NT2/D1 (cell line): ENCODE measurements around the gene MAML3.

Experiments
- DNase-seq: peaks from one replicate; pipeline ENCODE4 v3.0.0-alpha.2; 2011; ENCODE audit warnings: low read depth, low spot score
- H3K27me3 ChIP-seq: 2 replicates; pipeline ENCODE4 v1.6.0; 2011; ENCODE audit warnings: mild to moderate bottlenecking; ENCODE audit not compliant: insufficient read length, insufficient read depth
- H3K36me3 ChIP-seq: 2 replicates; pipeline ENCODE4 v1.6.1; 2011; ENCODE audit warnings: mild to moderate bottlenecking, low read length, mixed read lengths; ENCODE audit not compliant: insufficient read depth, insufficient read length
- H3K4me1 ChIP-seq: 2 replicates; pipeline ENCODE4 v1.5.1; 2011; ENCODE audit not compliant: insufficient read depth, insufficient read length
- H3K4me3 ChIP-seq: 2 replicates; pipeline ENCODE4 v1.5.1; 2011; ENCODE audit warnings: low read depth; ENCODE audit not compliant: insufficient read length
- H3K9ac ChIP-seq: 2 replicates; pipeline ENCODE4 v1.6.0; 2011; ENCODE audit warnings: low read depth; ENCODE audit not compliant: insufficient read length
- H3K9me3 ChIP-seq: 2 replicates; pipeline ENCODE4 v1.5.1; 2011; ENCODE audit warnings: mild to moderate bottlenecking, low read length; ENCODE audit not compliant: insufficient read depth
- SUZ12 ChIP-seq: IDR thresholded peaks from 2 replicates; pipeline ENCODE4 v1.6.1; 2011; ENCODE audit not compliant: insufficient read length, insufficient read depth; ENCODE audit errors: extremely low read depth
- YY1 ChIP-seq: IDR thresholded peaks from 2 replicates; pipeline ENCODE4 v1.6.1; 2011; ENCODE audit not compliant: insufficient read length, insufficient read depth
- ZNF274 ChIP-seq: IDR thresholded peaks from 2 replicates; pipeline ENCODE4 v1.6.1; 2011; ENCODE audit warnings: mild to moderate bottlenecking, low read depth, low read length

MAML3 gene

DNA sequence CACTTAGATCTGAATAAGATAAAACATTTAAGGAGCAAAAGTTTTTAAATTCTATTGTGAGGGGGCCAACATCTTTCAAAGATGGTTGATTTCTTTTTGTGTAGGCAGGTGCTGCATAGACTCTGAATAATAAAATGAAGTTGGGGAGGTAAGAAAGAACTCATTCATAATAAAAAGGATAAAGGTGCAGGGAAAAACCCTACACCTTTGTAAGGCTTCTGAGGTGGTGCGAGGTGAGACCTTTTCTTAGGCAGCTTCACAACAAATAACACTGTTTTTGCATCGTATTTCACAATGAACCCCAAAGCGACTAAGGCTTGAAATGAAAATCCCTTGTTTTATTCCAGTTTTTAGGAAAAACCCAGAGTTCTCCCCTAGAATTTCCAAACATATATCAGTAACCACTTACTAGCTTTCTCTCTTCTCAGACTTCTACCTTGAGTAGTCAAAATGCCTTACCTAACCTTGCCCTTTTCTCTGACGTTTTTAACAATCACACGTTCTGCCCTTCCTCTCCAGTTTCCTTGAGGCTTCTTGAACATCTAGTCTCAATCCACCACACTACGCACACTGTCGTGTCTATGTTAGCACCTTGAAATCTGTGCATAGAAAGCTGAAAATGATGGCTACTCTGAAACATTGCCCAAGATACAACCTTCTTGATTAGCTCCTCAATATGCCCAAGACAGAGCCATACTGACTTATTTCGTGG is 30.2 kb downstream of the MAML3 start:
- H3K36me3 ChIP-seq = no peaks in the 10 kb centered on the region
- TF ChIP-seq SUZ12 = no peak
- TF ChIP-seq YY1 = no peak
- TF ChIP-seq ZNF274 = no peak
- DNase-seq = no peak
- no peak overlapping the region for H3K4me3 ChIP-seq
- no peaks in the 10 kb centered on the region for H3K4me1 ChIP-seq
- H3K27me3 ChIP-seq = no peaks in the 10 kb centered on the region
- no peaks in the 10 kb centered on the region for H3K9me3 ChIP-seq
- H3K9ac ChIP-seq = no peak overlapping the region

DNA sequence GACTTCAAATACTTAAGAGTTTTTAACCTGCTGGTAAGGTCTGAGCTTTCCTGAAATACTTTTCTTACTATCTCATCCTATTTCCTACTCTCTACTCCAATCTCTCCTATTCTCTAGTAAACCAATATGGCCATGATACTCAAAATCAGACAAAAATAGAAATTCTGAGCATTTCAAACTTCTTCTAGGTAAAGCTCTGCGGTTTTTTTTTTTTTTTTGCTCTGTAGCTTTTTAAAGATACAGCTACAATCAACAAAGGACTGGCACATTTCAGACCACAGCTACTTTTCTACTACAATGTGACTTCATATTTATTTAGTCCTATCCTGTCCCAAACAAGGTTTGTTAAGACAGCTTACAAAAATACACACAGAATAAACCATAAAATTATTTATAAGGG is 31.1 kb downstream of the MAML3 start:
- no peak overlapping the region for H3K4me3 ChIP-seq
- no peaks in the 10 kb centered on the region for H3K4me1 ChIP-seq
- H3K9ac ChIP-seq = no peak overlapping the region
- DNase-seq = no peak
- H3K27me3 ChIP-seq = no peaks in the 10 kb centered on the region
- H3K9me3 ChIP-seq = no peaks in the 10 kb centered on the region
- no peak for TF ChIP-seq ZNF274
- no peaks in the 10 kb centered on the region for H3K36me3 ChIP-seq

DNA sequence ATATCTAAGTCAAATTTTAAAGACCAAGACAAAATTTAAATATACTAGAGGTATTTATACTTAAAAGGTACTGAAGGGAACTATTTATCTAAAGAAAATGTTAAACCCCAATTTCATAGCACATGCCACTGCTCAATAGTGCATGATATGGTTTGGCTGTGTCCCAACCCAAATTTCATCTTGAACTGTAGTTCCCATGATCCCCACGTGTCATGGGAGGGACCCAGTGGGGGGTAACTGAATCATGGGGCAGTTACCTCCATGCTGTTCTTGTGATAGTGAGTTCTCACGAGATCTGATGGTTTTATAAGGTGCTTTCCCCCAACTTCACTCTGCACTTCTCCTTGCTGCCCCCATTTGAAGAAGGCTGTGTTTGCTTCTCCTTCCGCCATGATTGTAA is 32.3 kb downstream of the MAML3 start:
- no peaks in the 10 kb centered on the region for H3K4me1 ChIP-seq
- H3K9ac ChIP-seq = no peak overlapping the region

DNA sequence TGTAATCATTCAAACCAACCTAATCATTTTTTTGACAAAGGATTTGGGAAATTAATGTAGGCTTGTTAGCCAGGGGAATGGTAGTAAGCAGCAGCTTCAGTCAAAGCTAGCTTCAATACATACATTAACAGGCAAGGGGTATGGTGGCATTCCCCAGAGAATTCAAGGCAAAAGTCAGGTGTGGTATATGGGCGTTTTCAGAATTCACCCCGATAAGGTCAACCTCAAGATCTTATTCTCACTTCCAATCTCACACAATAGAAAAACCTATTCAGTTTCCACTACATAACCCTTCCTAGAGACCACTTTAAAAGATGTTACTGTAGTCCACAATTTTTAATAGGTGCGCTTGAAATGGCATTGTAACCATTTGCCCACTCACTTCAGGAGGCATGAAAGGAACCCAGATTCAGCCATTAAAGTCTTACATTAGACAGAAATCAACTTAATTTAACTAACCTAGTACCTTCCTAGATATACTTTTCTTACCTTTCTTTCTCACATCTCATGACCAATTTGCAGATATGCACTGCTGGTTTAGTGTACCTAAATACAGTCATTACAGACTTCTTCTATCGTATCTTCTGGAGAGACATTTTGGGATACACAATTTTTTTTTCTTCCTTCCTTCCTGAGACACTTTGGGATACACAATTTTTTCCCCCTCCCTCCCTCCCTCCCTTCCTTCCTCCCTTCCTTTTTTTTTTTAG is 34.9 kb downstream of the MAML3 start:
- DNase-seq = no peak
- Histone ChIP-seq H3K36me3 (no peaks in the 10 kb centered on the region), H3K27me3 (no peaks in the 10 kb centered on the region), H3K4me3 (no peak overlapping the region), H3K4me1 (no peaks in the 10 kb centered on the region), H3K9me3 (no peaks in the 10 kb centered on the region), H3K9ac (no peak overlapping the region)
- TF ChIP-seq YY1 (no peak), ZNF274 (no peak), SUZ12 (no peak)

More for the DNA sequence above, 32.3 kb downstream of the MAML3 start:
- TF ChIP-seq ZNF274 (no peak), YY1 (no peak), SUZ12 (no peak)
- Histone ChIP-seq H3K4me3 (no peak overlapping the region), H3K36me3 (no peaks in the 10 kb centered on the region), H3K27me3 (no peaks in the 10 kb centered on the region), H3K9me3 (no peaks in the 10 kb centered on the region)
- DNase-seq = no peak

DNA sequence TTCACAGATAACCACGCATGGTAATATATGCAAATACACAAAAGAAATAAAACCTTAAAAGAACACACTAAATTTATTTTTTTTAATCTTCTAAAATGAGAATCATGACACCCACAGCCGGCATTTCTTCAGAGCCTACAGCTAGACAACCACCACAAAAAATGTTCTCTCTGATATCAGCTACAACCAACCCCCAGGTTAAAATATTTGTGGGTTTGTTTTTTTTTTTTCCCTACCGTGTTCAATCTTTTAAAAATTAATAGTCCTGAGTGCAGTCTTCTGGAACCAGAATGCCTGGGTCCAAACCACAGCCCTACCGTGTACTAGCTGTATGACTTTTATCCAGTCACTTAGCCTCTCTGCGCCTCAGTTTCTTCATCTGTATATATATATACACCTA is 36.0 kb downstream of the MAML3 start:
- Histone ChIP-seq H3K4me3 (no peak overlapping the region), H3K9ac (no peak overlapping the region), H3K27me3 (no peaks in the 10 kb centered on the region), H3K36me3 (no peaks in the 10 kb centered on the region), H3K9me3 (no peaks in the 10 kb centered on the region), H3K4me1 (no peaks in the 10 kb centered on the region)
- no peak for TF ChIP-seq YY1
- no peak for TF ChIP-seq ZNF274
- TF ChIP-seq SUZ12 = no peak
- DNase-seq = no peak

DNA sequence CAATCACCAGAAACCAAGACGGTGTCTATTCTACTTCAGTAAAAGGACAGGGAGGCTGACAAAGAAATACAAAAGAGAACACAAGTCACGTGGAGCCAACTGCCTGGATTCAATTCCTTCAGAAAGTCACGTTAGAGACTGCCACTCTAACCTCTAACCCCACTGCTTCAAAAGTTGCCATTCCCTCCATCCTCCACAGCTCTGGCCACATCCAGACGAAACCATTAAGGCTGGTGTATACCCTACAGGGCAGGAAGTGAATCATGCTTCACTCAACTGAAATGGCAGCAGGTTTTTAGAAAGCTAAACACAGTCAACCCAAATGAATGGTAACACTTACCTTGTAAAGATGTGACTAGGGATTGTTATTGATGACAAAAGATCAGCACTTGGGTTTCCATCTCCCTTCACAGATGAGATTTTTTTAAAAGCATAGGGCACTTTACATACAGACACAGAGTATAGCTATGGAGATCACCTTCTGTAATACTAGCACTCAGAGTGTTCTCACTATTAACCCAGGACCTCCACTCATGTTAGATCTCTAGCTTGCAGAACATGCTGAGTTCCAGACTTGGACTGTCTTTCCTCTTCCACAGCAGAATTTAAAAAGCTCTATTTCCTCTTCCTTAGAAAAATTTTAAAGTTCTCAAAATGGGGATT is 37.4 kb downstream of the MAML3 start:
- Histone ChIP-seq H3K27me3 (no peaks in the 10 kb centered on the region), H3K4me3 (no peak overlapping the region), H3K4me1 (no peaks in the 10 kb centered on the region), H3K36me3 (no peaks in the 10 kb centered on the region), H3K9me3 (no peaks in the 10 kb centered on the region), H3K9ac (no peak overlapping the region)
- DNase-seq = no peak
- TF ChIP-seq SUZ12 = no peak
- no peak for TF ChIP-seq ZNF274

DNA sequence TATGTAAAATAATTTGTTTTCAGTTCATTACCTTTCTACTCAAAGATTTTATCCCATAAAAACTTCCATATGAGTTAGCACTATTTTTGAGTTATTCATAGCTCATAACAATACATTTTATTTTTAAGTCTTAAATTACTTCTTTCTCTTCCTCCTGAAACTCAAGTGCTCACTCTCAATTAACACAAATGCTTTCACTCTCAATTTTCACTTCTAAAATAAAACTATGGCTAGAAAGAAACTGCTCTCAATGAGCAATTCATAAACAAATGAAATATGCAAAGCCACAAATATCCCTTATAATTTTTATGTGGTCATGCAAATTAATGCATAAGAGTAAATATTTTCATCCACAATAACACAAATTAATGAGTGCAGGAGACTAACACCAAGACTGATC is 38.8 kb downstream of the MAML3 start:
- H3K4me1 ChIP-seq = no peaks in the 10 kb centered on the region

More for the DNA sequence above, 38.8 kb downstream of the MAML3 start:
- no peak for TF ChIP-seq ZNF274
- no peaks in the 10 kb centered on the region for H3K9me3 ChIP-seq
- DNase-seq = no peak
- no peaks in the 10 kb centered on the region for H3K27me3 ChIP-seq
- no peak overlapping the region for H3K9ac ChIP-seq
- no peaks in the 10 kb centered on the region for H3K36me3 ChIP-seq
- no peak overlapping the region for H3K4me3 ChIP-seq
